GM15510 (cell line): ENCODE data around the gene COL1A1.

Experiments
- POLR2A ChIP-seq: IDR thresholded peaks from 3 replicates; pipeline ENCODE4 v1.6.1; 2011; ENCODE audit warnings: borderline replicate concordance; ENCODE audit not compliant: insufficient read length; ENCODE audit errors: extremely low read depth

The COL1A1 gene

DNA sequence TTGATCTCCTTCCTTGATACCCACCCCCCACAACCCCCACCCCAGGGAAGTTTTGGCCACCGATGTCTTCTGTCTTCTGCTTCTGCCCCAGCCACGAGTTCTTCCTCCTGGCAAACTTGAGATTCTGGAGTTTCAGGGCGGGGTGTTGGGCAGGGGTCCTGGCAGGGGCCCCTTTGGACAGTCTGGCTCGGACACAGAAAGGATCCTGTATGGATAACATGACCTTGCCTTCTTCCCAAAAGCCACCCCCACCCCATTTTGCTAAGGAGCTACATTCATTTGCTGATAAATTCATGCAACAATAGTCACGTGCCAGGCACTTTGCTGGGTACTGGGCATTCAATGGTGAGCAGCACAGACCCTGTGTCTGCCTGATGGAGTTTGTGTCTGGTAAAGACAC, 5.9 kb upstream of the COL1A1 start:
- TF ChIP-seq POLR2A: no peak

DNA sequence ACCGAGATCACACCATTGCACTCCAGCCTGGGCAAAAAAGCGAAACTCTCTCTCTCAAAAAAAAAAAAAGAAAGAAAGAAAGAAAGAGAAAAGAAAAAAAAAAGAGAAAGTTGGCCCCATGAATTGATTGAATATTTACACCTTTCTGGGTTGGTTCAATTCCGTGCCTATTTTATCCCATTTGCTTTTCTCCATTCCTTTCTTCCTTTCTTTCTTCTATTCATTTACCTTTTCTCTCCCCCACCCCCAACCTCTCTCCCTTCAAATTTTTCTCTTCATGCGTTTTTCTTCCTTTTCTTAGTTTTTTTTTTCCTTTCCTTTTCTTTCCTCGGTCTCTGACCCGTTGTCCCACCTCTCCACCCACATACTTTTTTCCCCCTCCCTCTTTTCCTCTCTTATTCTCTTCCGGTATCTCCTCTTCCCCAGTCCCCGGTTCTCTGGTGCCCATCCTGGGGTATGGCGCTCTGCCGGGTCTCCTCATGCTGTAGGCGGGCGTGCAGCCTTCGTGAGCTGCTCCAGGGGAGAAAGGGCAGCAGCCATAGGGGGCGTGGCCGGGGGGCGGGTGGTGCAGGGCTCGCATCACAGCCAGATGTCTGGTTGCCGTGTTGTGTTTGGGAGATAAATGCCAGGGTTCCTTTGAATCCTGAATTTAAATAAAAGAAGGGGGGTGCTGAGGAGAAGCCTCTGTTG, 5.3 kb upstream of the COL1A1 start:
- no peak for TF ChIP-seq POLR2A

DNA sequence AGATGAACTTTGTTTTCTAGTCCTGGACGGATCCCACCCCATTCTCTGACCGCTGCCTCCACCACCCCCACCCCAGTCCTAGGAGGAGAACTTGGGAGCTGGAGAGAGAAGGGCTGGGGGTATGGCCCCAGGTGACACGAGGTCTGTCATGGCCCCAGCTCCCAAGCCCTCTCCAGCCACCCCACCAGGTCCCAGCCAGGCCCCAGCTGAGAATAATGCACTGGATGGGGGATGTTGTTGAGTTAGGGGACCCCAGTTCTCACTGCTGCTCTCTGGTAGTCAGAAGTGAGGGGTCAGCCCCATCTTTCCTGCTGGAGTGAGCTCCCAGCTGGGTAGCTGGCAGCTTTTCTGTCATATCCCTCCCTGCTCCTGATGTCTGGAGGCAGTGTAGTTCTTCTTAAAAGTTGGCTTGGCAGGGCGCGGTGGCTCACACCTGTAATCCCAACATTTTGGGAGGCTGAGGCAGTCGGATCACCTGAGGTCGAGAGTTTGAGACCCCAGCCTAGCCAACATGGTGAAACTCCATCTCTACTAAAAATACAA, 4.6 kb upstream of the COL1A1 start:
- no peak for TF ChIP-seq POLR2A

DNA sequence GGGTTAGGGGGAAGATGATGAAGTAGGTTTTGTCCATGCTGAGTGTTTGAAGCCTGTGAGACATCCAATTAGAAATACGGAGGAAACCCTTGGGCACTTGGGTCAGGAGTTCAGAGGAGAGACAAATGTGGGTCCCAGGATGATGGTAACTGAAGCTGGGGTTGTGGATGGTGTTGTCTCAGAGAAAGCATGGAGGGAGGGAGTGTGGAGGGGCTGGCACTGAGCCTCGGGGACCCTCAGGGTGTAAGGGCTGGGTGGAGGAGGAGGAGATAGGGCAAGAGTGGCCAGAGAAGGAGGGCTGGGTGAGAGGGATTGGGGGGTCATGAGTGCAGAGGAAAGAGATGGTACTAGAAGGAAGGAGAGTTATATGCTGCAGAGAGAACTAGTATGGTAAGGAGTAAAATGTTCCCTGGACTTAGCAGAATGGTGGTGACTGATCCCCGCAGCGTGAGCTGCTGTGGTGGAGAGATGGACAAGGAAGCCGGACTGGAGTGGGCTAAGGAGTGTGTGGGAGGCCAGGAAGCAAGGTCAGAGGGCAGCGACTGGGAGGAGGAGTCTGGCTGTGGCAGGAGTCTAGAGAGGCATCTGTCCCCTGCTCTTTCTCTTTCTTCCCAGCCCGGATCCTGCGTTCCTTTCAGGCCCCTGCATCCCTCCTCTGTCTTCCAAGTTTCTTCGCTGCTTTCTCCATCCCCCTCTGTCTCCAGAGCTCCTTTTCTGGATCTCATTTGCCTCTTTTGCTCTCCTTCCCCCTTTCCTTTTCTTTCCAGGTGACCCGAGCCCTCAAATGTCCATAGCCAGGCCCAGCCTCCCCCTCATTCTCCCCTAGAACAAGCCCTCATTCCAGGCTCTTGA, 3.9 kb upstream of the COL1A1 start:
- TF ChIP-seq POLR2A: no peak

DNA sequence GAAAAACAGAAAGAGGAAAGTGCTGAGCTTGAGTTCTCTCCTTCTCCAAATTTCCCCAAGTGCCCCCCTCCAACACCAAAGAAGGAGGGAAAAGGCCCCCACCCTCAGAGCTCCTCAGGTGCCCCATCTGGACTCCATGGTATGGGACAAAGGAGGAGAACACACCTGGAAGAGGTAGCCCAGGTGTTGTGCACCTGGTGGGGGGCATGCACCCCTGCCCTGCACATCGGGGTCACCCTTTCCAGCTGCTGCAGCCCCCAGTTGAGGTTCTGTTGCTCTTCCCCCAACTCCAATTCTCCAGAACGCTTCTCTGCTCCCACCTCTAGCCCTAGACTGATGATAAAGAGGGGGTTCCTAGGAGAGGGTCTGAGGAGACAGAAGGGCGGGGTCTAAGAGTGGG, 3.0 kb upstream of the COL1A1 start:
- TF ChIP-seq POLR2A: no peak

DNA sequence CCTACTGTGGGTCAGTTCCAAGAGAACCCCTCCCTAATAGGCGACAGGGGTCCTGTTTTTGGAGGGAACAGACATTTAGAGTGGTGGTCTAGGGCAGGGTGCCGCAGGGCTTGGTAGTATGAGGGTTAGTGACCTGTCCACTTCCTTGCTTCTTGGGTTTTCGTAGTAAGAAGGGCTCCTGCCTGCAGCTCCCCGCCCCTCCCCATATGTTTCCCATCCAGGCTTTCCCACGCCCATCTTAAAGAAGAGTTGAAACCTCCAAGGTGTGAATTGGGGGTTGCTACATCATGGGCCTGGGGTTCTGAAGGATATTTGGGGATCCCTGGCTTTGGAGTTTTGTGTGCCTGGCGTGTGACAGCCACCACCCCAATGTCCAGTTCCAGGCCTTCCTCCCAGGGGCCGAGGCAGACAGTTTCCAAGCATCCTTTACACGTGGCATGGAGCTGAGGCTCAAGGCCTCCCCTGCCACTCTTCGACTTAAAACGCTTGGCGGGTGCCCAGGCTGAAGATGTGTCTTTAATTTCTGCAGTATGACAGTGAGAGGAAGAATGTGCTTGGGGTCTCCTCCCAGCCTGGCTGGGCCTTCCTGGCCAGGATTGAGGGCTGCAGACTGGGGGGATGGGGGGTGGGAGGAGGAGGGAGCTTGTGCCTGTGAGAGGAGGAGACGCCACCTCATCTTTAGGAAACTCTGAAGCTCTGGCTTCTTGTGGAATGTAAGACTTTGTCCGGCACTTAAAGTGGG, 2.3 kb upstream of the COL1A1 start:
- TF ChIP-seq POLR2A: no peak

DNA sequence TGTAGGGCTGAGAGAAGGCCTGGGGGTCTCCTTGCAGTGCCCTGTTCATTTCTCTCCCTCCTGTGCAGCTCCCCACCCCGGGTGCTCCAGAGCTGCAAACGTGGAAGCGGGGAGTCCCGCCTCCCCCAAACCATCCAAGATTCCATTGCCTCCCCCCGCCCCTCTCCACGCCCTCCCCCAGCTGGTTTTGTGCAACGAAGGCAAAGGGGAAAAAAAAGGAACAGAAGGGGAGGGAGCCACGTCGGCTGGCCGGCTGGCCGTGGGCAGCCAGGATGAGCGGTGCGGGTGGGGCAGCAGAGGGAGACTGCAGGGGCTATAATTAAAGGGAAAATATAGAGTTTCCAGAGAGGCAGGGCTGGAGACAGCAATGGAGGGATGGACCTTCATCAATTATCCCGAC, 1.7 kb upstream of the COL1A1 start:
- no peak for TF ChIP-seq POLR2A

DNA sequence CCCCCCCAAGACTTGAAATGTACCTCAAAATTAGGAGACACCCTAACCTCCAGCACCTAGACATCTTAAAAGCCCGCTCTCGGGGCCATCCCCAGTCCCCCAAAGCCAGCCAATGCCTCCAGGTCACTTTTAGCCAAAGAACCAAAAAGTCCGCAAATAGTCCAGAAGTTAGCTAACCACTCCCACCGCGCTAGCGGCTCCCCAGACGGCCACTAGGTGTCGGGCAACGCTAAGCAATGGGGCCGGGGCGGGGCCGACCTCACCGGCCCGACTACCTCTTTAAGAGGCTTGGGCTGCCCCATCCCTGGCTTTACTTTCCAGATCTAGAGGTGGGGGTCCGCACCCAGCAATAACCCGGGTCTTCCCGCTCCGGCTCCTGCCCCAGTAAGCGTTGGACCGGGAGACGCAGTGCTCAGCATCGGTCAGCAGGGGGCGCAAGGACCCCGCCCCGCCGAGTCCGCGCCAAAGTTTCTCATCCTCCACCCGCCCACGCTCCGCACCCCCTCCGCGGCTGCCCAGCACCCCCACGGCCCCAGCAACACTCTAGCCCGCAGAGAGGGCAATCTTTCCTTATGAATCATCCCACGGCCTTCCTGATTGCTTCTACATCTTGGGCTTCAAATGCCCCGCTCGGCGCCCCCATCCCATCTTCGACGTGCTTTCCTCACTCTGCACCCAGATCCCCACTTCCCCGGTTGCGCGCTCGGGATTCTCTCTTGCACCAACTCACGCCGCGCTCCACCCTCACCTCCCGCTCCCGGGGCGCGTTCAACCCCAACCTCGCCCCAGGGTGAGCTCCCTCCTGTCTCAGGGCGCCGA, 765 bp downstream of the COL1A1 start:
- TF ChIP-seq POLR2A: no peak

DNA sequence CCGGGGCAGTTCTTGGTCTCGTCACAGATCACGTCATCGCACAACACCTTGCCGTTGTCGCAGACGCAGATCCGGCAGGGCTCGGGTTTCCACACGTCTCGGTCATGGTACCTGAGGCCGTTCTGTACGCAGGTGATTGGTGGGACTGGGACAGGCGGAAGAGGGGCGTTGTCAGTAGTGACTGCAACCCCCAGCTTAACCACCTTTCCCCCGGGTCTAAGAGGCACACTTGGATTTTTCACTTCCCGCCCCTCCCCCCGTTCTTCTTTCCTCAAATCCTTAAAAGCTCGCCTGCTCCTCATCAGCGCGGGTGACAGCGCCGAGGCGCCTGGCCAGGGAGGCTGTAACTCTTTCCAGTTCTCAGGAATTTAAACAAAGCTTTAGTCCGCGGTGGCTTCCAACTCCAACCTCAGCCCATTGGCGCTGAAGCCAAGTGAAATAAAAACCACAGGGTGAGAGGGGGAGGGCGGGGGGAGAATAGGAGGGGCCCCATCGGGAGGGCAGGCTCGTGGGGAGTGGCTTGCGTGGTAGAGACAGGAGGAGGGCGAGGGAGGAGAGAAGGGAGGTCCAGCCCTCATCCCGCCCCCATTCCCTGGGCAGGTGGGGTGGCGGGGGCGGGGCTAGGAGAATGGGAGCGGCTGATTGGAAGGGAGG, 1.5 kb downstream of the COL1A1 start:
- no peak for TF ChIP-seq POLR2A

DNA sequence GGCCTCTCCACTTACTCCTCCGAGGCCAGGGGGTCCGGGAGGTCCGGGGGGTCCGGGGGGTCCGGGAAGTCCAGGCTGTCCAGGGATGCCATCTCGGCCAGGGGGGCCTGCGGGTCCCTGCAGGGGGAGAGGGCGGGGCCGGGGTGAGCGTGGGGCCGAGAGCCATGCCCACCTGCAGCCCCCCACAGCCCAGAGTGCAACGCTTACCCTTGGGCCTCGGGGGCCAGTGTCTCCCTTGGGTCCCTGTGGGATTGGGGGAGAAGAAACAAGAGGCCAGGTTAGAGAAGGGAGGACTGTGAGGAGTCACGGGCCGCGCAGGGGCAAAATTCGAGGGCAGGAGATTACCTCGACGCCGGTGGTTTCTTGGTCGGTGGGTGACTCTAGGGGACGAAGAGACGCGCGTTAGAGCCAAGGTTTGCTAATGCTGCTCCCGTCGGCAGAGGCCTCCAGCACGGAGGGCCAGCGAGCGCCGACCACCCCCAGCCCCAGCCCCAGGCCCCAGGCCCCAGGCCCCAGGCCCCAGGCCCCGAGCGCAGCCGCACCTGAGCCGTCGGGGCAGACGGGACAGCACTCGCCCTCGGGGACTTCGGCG, 2.1 kb downstream of the COL1A1 start:
- TF ChIP-seq POLR2A: no peak

DNA sequence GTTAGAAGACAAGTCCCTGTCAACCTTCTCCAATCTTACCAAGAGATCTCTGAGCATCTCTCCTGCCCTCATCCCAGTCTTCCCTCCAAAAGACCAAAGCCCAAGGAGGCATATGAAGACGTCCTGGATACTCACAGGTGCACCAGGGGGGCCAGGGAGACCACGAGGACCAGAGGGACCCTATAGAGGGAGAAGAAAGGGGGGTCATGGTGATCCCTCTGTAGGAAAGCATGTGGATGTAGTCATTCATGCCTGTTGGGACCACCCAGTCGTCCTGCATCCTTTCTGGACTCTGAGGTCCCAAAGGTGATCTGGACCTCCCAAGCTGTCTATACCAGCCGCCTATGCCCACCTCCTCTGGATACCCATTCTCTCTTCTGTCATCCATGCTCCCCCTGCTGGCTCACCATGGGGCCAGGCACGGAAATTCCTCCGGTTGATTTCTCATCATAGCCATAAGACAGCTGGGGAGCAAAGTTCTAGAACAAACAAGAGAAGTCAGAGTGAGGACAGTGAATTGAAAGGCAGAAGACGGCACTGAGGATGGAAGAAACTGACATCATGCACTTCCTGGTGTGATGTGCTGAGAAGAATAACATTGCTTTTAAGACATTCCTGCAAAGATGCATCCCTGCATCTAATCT, 3.3 kb downstream of the COL1A1 start:
- no peak for TF ChIP-seq POLR2A

DNA sequence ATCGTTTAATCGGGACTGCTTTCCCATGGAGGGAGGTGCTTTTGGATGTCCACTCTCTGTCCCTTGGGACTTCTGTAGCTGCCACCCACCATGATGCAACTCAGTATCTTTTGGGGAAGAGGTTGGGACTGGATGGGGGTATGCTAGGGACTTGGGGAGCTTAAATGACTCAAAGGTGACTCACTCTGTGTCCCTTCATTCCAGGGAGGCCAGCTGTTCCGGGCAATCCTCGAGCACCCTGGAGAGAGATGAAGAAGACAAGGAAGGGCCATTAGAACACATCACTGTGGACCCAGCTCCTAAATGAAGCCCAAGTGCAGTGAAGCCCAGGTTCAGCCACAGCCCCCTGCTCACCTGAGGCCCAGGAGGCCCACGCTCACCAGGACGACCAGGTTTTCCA, 4.6 kb downstream of the COL1A1 start:
- TF ChIP-seq POLR2A: no peak

DNA sequence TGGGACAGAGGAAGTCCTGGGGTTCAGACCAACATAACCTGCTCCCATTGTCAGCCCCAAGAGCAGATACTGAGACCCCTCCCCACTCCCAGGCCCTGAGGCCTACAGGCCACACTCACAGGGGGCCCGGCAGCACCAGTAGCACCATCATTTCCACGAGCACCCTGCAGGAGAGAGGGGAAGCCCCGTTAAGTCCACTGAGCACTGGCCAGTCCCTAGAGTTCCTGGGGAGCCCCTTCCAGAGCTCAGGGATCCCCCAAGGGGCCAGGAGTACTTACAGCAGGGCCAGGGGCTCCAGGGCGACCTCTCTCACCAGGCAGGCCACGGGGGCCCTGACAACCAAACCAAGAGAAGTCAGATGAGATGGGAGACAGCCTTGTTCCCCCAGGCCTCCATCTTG, 5.4 kb downstream of the COL1A1 start:
- no peak for TF ChIP-seq POLR2A
